Stimulated activated CD8-positive, alpha-beta memory T cell treated with anti-CD3 and anti-CD28 coated beads, Interleukin-12 subunit alpha, Interleukin-12 subunit beta, amount 100 ng/mL, for 1 hour (primary cell): ENCODE measurements around the gene PPP1R9A.
"Not testable (repeated sequence)": the region's sequence is repeated elsewhere in the genome, so short reads cannot be mapped to it uniquely, and the experiment has no call there.

Source experiments
- DNase-seq: peaks from one replicate; pipeline ENCODE4 v3.0.0-alpha.2; 2020; ENCODE audit warnings: low read depth

The PPP1R9A gene

GRCh38 chr7:94980418-94981142, 73.2 kb downstream of the PPP1R9A start:
- no peak for DNase-seq

GRCh38 chr7:94995921-94996320, 88.5 kb downstream of the PPP1R9A start:
- DNase-seq = no peak

GRCh38 chr7:94996369-94996768, 89.0 kb downstream of the PPP1R9A start:
- DNase-seq = no peak

GRCh38 chr7:94997547-94997946, 90.2 kb downstream of the PPP1R9A start:
- no peak for DNase-seq

- DNase-seq = no peak
Measured at GRCh38 chr7:94998266-94999068, 91.1 kb downstream of the PPP1R9A start.

GRCh38 chr7:94999069-94999351, 91.6 kb downstream of the PPP1R9A start:
- no peak for DNase-seq

GRCh38 chr7:94999601-95000000, 92.2 kb downstream of the PPP1R9A start:
- DNase-seq = not testable (repeated sequence)

GRCh38 chr7:95001258-95001657, 93.9 kb downstream of the PPP1R9A start:
- no peak for DNase-seq

- no peak for DNase-seq
Measured at GRCh38 chr7:95001815-95002561, 94.6 kb downstream of the PPP1R9A start.

GRCh38 chr7:95002775-95003174, 95.4 kb downstream of the PPP1R9A start:
- no peak for DNase-seq

GRCh38 chr7:95004618-95005247, 97.3 kb downstream of the PPP1R9A start:
- no peak for DNase-seq

GRCh38 chr7:95006010-95006409, 98.6 kb downstream of the PPP1R9A start:
- DNase-seq = no peak

- DNase-seq = not testable (repeated sequence)
Measured at GRCh38 chr7:95008773-95009172, 101.4 kb downstream of the PPP1R9A start.

GRCh38 chr7:95011146-95011928, 103.9 kb downstream of the PPP1R9A start:
- no peak for DNase-seq

- DNase-seq = no peak
Measured at GRCh38 chr7:95011995-95012394, 104.6 kb downstream of the PPP1R9A start.

GRCh38 chr7:95018021-95018420, 110.6 kb downstream of the PPP1R9A start:
- DNase-seq = no peak

- no peak for DNase-seq
Measured at GRCh38 chr7:95026018-95026417, 118.6 kb downstream of the PPP1R9A start.

- no peak for DNase-seq
Measured at GRCh38 chr7:95026421-95027072, 119.2 kb downstream of the PPP1R9A start.

- no peak for DNase-seq
Measured at GRCh38 chr7:95027234-95027872, 120.0 kb downstream of the PPP1R9A start.

GRCh38 chr7:95028683-95029082, 121.3 kb downstream of the PPP1R9A start:
- no peak for DNase-seq

GRCh38 chr7:95035295-95035694, 127.9 kb downstream of the PPP1R9A start:
- no peak for DNase-seq
